ENCODE results near the gene MREG. TPM values are rescaled to one million over a fixed set of nuclear protein-coding genes. Genes with fewer than 3 reads are reported as not detected.

The MREG gene
- total RNA-seq, 1 donor from 2014 or later: 48.4 TPM

DNA sequence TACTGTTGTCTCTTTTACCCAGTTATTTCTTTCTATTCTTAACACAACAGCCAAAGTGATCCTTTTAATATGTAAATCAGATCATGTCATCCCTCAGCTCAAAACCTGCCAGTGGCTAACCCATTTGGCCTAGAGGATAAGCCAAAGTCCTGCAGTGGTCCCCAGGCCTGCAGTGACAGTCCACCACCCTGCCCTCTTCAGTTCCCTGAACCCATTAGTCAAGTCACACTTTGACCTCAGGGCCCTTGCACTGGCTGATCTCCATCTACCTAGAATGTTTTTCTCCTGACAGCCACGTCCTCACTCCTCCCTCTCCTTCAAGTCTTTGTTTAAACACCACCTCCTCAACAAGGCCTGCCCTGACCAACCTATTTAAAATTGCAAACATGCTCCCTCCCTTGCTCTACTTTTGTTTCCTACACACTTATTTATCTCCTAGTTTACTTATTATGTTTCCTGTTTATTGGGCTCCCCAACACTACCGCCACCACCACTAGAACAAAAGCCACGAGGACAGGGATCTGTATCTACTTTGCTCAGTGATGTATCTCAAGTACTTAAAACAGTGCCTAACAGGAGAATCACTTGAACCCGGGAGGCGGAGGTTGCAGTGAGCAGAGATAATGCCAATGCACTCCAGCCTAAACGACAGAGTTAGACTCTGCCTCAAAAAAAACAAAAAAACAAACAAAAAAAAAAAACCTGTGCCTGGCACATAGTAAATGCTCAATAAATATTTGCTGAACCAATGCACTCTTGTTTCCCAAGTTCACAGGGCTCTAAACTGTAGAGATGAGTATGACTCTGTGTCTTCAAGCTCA is 9.3 kb downstream of the MREG start:
- H3K9me3 Mint-ChIP-seq (ENCODE audit: unreplicated experiment): peaks cover 11% of the 10 kb centered on the region
- H3K36me3 Mint-ChIP-seq (ENCODE audit: unreplicated experiment): no peaks in the 10 kb centered on the region
- H3K27me3 Mint-ChIP-seq (ENCODE audit: unreplicated experiment): peaks cover 5% of the 10 kb centered on the region
- H3K4me3 Mint-ChIP-seq (ENCODE audit: unreplicated experiment): peak overlapping the region; percentile 62
- H3K4me1 Mint-ChIP-seq (ENCODE audit: low read depth, unreplicated experiment): peaks cover 50% of the 10 kb centered on the region
- TF ChIP-seq CTCF (IDR thresholded peaks at IDR 0.05; ENCODE audit: partially characterized antibody, unreplicated experiment): no peak
- H3K27ac Mint-ChIP-seq (ENCODE audit: unreplicated experiment): peak overlapping the region; percentile 67
- DNase-seq: no peak

DNA sequence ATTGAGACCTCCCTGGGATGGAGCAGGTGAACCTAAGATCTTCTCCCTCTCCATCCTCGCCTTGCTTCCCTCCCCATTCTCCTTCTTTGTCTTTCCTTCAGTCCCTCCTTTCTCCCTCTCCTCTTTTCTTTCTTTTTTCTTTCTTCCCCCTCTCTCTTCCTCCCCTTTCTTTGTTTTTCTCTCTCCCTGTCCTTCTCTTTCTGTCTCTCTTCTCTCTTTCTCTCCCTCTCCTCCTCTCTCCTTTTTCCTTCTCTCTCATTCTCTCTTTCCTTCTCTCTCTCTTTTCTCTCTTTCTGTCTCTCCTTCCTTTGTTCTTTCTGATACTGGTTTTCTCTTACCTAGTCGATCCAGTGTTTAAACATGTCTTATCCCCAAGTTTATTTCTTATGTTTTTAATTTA is 10.7 kb downstream of the MREG start:
- Mint-ChIP-seq H3K36me3 (ENCODE audit: unreplicated experiment) (peaks cover under 1% of the 10 kb centered on the region), H3K9me3 (ENCODE audit: unreplicated experiment) (peaks cover 11% of the 10 kb centered on the region), H3K4me1 (ENCODE audit: low read depth, unreplicated experiment) (peaks cover 44% of the 10 kb centered on the region), H3K27ac (ENCODE audit: unreplicated experiment) (no peak overlapping the region), H3K27me3 (ENCODE audit: unreplicated experiment) (peaks cover 5% of the 10 kb centered on the region), H3K4me3 (ENCODE audit: unreplicated experiment) (peak overlapping the region; percentile 77)
- DNase-seq: no peak
- TF ChIP-seq CTCF (IDR thresholded peaks at IDR 0.05; ENCODE audit: partially characterized antibody, unreplicated experiment): no peak

DNA sequence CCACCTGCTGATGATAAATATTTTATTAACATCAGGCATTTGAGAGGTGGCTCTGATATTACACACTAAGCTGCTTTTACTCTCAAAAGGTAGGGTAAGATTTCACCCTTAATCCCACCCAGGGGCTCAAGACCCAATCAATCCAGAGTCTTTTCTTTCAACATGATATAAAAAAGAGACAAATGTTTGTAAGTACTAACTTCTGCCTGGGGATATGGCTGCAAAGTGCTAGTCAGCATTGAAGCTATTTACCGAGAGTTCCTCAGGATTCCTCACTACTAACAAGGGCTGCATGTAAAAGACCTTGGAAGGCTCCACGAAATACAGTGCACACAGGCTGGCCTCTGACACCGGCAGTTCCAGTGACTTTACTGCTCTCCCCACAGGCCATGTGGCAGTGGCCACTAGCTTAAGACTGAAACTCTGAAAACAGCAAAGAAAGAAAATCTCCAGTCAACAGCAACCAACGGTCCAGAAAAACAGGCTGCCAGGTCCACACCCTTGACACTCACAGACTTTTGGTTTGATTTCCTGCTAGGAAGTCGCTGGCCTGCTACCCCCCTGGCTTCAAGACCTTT is 11.2 kb downstream of the MREG start:
- H3K27me3 Mint-ChIP-seq (ENCODE audit: unreplicated experiment): peaks cover 5% of the 10 kb centered on the region
- H3K4me1 Mint-ChIP-seq (ENCODE audit: low read depth, unreplicated experiment): peaks cover 48% of the 10 kb centered on the region
- peak overlapping the region; percentile 77 for H3K4me3 Mint-ChIP-seq (ENCODE audit: unreplicated experiment)
- peaks cover 5% of the 10 kb centered on the region for H3K36me3 Mint-ChIP-seq (ENCODE audit: unreplicated experiment)
- TF ChIP-seq CTCF (IDR thresholded peaks at IDR 0.05; ENCODE audit: partially characterized antibody, unreplicated experiment): no peak
- no peak overlapping the region for H3K27ac Mint-ChIP-seq (ENCODE audit: unreplicated experiment)
- no peak for DNase-seq
- peaks cover 11% of the 10 kb centered on the region for H3K9me3 Mint-ChIP-seq (ENCODE audit: unreplicated experiment)

GRCh38 chr2:216001216-216002100 is 11.9 kb downstream of the MREG start:
- peaks cover 8% of the 10 kb centered on the region for H3K36me3 Mint-ChIP-seq (ENCODE audit: unreplicated experiment)
- H3K27me3 Mint-ChIP-seq (ENCODE audit: unreplicated experiment): peaks cover 5% of the 10 kb centered on the region
- H3K4me3 Mint-ChIP-seq (ENCODE audit: unreplicated experiment): peak overlapping the region; percentile 77
- H3K27ac Mint-ChIP-seq (ENCODE audit: unreplicated experiment): no peak overlapping the region
- H3K9me3 Mint-ChIP-seq (ENCODE audit: unreplicated experiment): peaks cover 11% of the 10 kb centered on the region
- DNase-seq: peak; percentile 70
- H3K4me1 Mint-ChIP-seq (ENCODE audit: low read depth, unreplicated experiment): peaks cover 41% of the 10 kb centered on the region
- TF ChIP-seq CTCF (IDR thresholded peaks at IDR 0.05; ENCODE audit: partially characterized antibody, unreplicated experiment): no peak

All from glutamatergic neuron (in vitro differentiated cells).